CD14-positive monocyte (primary cell): ENCODE measurements around the gene DZIP1L. TPM values are rescaled to one million over a fixed set of nuclear protein-coding genes. Genes with fewer than 3 reads are reported as not detected.
A peak's percentile ranks its signal among the peaks of the same experiment; 100 is the strongest.

Experiments used
- DNase-seq, 3 donors: peaks; one replicate each; pipeline ENCODE4 v3.0.0-alpha.2; 2011 to 2022
- H2AFZ ChIP-seq: 2 replicates; pipeline ENCODE4 v1.6.0; 2012; ENCODE audit warnings: mild to moderate bottlenecking, low read depth, low read length, inconsistent platforms; ENCODE audit not compliant: insufficient read depth, poor library complexity, severe bottlenecking
- H3K27ac ChIP-seq, 2 donors: 1 replicate in 1 of 2; 2 replicates in 1 of 2; pipeline ENCODE4 v1.5.1; 2012 to 2013; ENCODE audit warnings: low read length in 2 of 2, control low read depth in 1 of 2, inconsistent platforms in 1 of 2, low read depth in 1 of 2, mild to moderate bottlenecking in 1 of 2
- H3K27me3 ChIP-seq, 2 donors: one replicate each; pipeline versions ENCODE4 v1.6.0 to v1.6.1; 2011 to 2013; ENCODE audit warnings: low read length in 2 of 2; ENCODE audit not compliant: control insufficient read depth in 2 of 2, insufficient read depth in 2 of 2
- H3K36me3 ChIP-seq, 2 donors: replicated peaks in 1 of 2; 1 replicate in 1 of 2; 2 replicates in 1 of 2; pipeline versions ENCODE4 v1.5.1 to v1.6.1; 2012 to 2013; ENCODE audit warnings: low read length in 2 of 2, control low read depth in 1 of 2, inconsistent platforms in 1 of 2, mild to moderate bottlenecking in 1 of 2; ENCODE audit not compliant: insufficient read depth in 2 of 2, control insufficient read depth in 1 of 2
- H3K4me1 ChIP-seq, 2 donors: 1 replicate in 1 of 2; 2 replicates in 1 of 2; pipeline versions ENCODE4 v1.5.1 to v1.6.1; 2012 to 2013; ENCODE audit warnings: low read length in 2 of 2, control low read depth in 1 of 2, inconsistent platforms in 1 of 2, mild to moderate bottlenecking in 1 of 2, moderate library complexity in 1 of 2; ENCODE audit not compliant: insufficient read depth in 2 of 2, control insufficient read depth in 1 of 2
- H3K4me2 ChIP-seq: replicated peaks from 2 replicates; pipeline ENCODE3; 2012; ENCODE audit warnings: low read length, moderate library complexity, mild to moderate bottlenecking; ENCODE audit not compliant: poor library complexity, severe bottlenecking; ENCODE audit errors: extremely low read depth
- H3K4me3 ChIP-seq, 3 experiments: fragments of 200-600 bp in 1 of 3; sonication (generic) in 1 of 3; replicated peaks in 1 of 3; 1 replicate in 2 of 3; 2 replicates in 1 of 3; pipeline ENCODE4 v1.5.1; 2011 to 2013; ENCODE audit warnings: low read length in 3 of 3, mild to moderate bottlenecking in 3 of 3, control low read depth in 2 of 3, low read depth in 2 of 3, inconsistent platforms in 1 of 3, moderate library complexity in 1 of 3
- H3K79me2 ChIP-seq: 2 replicates; pipeline ENCODE4 v1.6.0; 2012; ENCODE audit warnings: mild to moderate bottlenecking, control low read depth, inconsistent platforms, low read length, moderate library complexity; ENCODE audit not compliant: insufficient read depth
- H3K9ac ChIP-seq: 2 replicates; pipeline ENCODE4 v1.6.0; 2017; ENCODE audit warnings: low read length, mild to moderate bottlenecking; ENCODE audit not compliant: insufficient read depth, poor library complexity, severe bottlenecking
- H3K9me3 ChIP-seq, 2 donors: replicated peaks in 1 of 2; 1 replicate in 1 of 2; 2 replicates in 1 of 2; pipeline versions ENCODE4 v1.5.1 to v1.6.1; 2012 to 2013; ENCODE audit warnings: low read length in 2 of 2, control low read depth in 1 of 2; ENCODE audit not compliant: control insufficient read depth in 1 of 2, insufficient read depth in 1 of 2
- H4K20me1 ChIP-seq: 2 replicates; pipeline ENCODE4 v1.6.0; 2012; ENCODE audit warnings: mild to moderate bottlenecking, low read length, control low read depth, moderate library complexity; ENCODE audit not compliant: insufficient read depth
- H3K27ac Mint-ChIP-seq, 7 donors: one replicate each; pipeline ENCODE4 v1.8.0; 2020; ENCODE audit warnings: mild to moderate bottlenecking in 7 of 7, mixed read lengths in 7 of 7, moderate library complexity in 6 of 7, inconsistent platforms in 2 of 7
- H3K27me3 Mint-ChIP-seq, 3 donors: one replicate each; pipeline ENCODE4 v1.8.0; 2021 to 2022; ENCODE audit warnings: low read depth in 3 of 3, mild to moderate bottlenecking in 3 of 3, mixed read lengths in 3 of 3, moderate library complexity in 3 of 3, inconsistent platforms in 1 of 3
- H3K36me3 Mint-ChIP-seq, 2 donors: one replicate each; pipeline ENCODE4 v1.8.0; 2020; ENCODE audit warnings: mixed read lengths in 2 of 2, inconsistent platforms in 1 of 2, mild to moderate bottlenecking in 1 of 2
- H3K4me1 Mint-ChIP-seq: one replicate; pipeline ENCODE4 v1.8.0; 2020; ENCODE audit warnings: mild to moderate bottlenecking, mixed read lengths
- H3K4me3 Mint-ChIP-seq, 2 donors: one replicate each; pipeline ENCODE4 v1.8.0; 2020; ENCODE audit warnings: mild to moderate bottlenecking in 2 of 2, mixed read lengths in 2 of 2, moderate library complexity in 1 of 2
- H3K9me3 Mint-ChIP-seq, 7 donors: one replicate each; pipeline ENCODE4 v1.8.0; 2020 to 2022; ENCODE audit warnings: mixed read lengths in 7 of 7, mild to moderate bottlenecking in 6 of 7, moderate library complexity in 6 of 7, inconsistent platforms in 2 of 7
- CTCF ChIP-seq: fragments of 200-600 bp; IDR thresholded peaks from one replicate; pipeline ENCODE4 v1.8.0; 2022; ENCODE audit warnings: antibody characterized with exemption, mild to moderate bottlenecking
- WGBS: methylation state at CpG from one replicate; pipeline ENCODE4 v1.1.5; 2013; ENCODE audit warnings: missing lambda C conversion rate; ENCODE audit not compliant: insufficient coverage; 5-methylcytosine and 5-hydroxymethylcytosine counted together
- intact Hi-C, 2 donors: fragments of 100-400 bp; cut with micrococcal nuclease; formaldehyde crosslinking; loops; one replicate each; pipeline versions ENCODE4 v1.15.0 to v1.15.1; 2023
- polyA plus RNA-seq, 3 donors: library from polyadenylated mRNA; depleted of rRNA in 1 of 3; unstranded in 2 of 3; stranded (reverse) in 1 of 3; fragments of 300-500 nt in 2 of 3; fragments of >200 nt in 1 of 3; fragmentation: Illumina TruSeq in 2 of 3; gene quantifications; 1 replicate in 2 of 3; 2 replicates in 1 of 3; pipeline ENCODE4 v1.2.3, GENCODE V29; 2012 to 2021

The DZIP1L gene
- polyA plus RNA-seq, 3 donors, result 0.50 to 1.8 (median 0.52) TPM

DNA sequence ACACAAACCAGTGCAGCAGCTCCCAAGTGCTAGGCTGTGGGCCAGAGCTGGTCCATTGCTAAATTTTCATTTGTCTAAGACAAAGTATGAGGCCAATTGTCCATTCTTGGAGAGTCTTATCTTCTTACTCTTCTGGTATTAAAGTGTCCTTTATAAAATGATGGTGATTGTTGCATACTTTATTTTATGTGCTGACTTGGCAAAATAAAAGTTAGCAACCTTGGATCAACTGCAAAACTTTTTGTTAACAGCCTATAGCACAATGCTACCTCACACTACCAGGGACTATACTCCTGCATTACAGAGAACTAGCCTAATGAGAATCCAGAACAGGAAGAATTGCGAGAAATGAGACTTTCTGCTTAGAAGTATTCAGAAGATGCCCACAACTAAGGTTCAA lies 61.4 kb downstream of the DZIP1L start:
- Histone ChIP-seq H2AFZ (no peak overlapping the region), H3K9me3 (no peaks in the 10 kb centered on the region), H3K79me2 (no peaks in the 10 kb centered on the region), H3K9ac (no peak overlapping the region), H3K4me1 (no peaks in the 10 kb centered on the region), H4K20me1 (no peaks in the 10 kb centered on the region), H3K27me3 (no peaks in the 10 kb centered on the region), H3K4me2 (no peak overlapping the region), H3K4me3 (no peak overlapping the region), H3K36me3 (no peaks in the 10 kb centered on the region), H3K27ac (no peak overlapping the region)
- no peak for TF ChIP-seq CTCF
- H3K4me1 Mint-ChIP-seq, result peaks cover 2% of the 10 kb centered on the region
- WGBS, result no CpG with 5 or more reads among the region's 1 CpG
- H3K9me3 Mint-ChIP-seq, result no peaks in the 10 kb centered on the region
- intact Hi-C loops, result no loop called here
- no peak overlapping the region for H3K4me3 Mint-ChIP-seq
- DNase-seq, result no peak
- no peaks in the 10 kb centered on the region for H3K36me3 Mint-ChIP-seq
- no peak overlapping the region for H3K27ac Mint-ChIP-seq
- H3K27me3 Mint-ChIP-seq, result no peaks in the 10 kb centered on the region

DNA sequence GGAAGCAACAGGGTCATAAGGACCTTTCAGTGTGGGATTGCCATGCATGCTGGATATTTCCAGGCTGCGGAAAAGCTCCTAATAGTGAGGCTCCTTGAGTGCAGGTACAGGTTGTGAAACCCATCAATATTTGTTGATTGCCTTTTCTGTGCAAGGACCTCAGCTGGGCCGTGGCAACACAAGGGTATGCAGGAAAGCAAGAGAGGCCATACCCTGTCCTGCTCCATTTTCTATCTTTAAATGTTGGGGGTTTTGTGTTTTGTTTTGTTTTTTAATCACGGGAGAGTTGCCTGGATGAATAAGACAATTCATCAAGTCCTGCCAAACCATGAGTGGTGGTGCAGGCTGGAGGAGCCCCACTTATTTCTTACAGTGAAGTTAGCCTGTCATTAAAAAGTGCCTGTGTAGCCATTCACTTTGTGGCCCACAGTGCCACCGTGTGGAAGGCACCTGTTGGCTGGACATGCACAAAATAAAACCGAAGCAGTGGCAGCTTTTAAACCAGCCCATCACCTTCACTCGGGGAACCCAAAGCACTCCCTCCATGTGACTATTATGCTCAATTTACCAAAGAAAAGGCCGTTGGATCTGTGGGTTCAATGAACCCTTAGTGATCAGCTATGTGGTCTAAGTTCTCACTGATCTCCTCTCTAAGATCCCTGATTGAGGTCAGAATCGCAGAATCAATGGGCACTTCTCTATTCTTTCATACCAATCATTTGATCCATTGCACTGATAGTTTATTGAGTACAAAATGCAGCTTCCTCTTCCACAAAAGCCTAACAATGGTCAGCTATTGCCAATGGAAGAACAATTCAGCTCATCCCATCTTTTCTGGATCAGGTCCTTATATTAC lies 63.2 kb downstream of the DZIP1L start:
- 45% methylated on average over 6 of the region's 8 CpGs for WGBS
- no peak for DNase-seq

More for the DNA sequence above, 63.2 kb downstream of the DZIP1L start:
- Histone ChIP-seq H3K4me2 (no peak overlapping the region), H3K36me3 (no peaks in the 10 kb centered on the region), H3K27me3 (no peaks in the 10 kb centered on the region), H3K4me3 (no peak overlapping the region), H3K4me1 (no peaks in the 10 kb centered on the region), H4K20me1 (no peaks in the 10 kb centered on the region), H2AFZ (no peak overlapping the region), H3K27ac (no peak overlapping the region), H3K9me3 (no peaks in the 10 kb centered on the region), H3K79me2 (no peaks in the 10 kb centered on the region), H3K9ac (no peak overlapping the region)
- Mint-ChIP-seq H3K4me3 (no peak overlapping the region), H3K4me1 (peaks cover 2% of the 10 kb centered on the region), H3K9me3 (no peaks in the 10 kb centered on the region), H3K36me3 (no peaks in the 10 kb centered on the region), H3K27me3 (peaks cover 0 to 1% (median 0%) of the 10 kb centered on the region in 3 donors), H3K27ac (no peak overlapping the region)
- intact Hi-C loops, result no loop called here
- peak; percentile 40 for TF ChIP-seq CTCF
